ENCODE results near the gene LEP.

The LEP gene

GRCh38 chr7:128211626-128212025 lies 29.5 kb upstream of the LEP start:
- no peak for DNase-seq

GRCh38 chr7:128214463-128214862 lies 26.6 kb upstream of the LEP start:
- no peak for DNase-seq

GRCh38 chr7:128215281-128215680 lies 25.8 kb upstream of the LEP start:
- no peak for DNase-seq

GRCh38 chr7:128215739-128216138 lies 25.3 kb upstream of the LEP start:
- no peak for DNase-seq

- DNase-seq, result no peak
Measured at GRCh38 chr7:128217030-128217805, 23.9 kb upstream of the LEP start.

GRCh38 chr7:128217967-128218652 lies 23.0 kb upstream of the LEP start:
- DNase-seq, result peak; percentile 3

GRCh38 chr7:128219636-128220035 lies 21.4 kb upstream of the LEP start:
- DNase-seq, result no peak

GRCh38 chr7:128221929-128222403 lies 19.1 kb upstream of the LEP start:
- peak; percentile 13 for DNase-seq

GRCh38 chr7:128226132-128226980 lies 14.7 kb upstream of the LEP start:
- DNase-seq, result no peak

GRCh38 chr7:128227271-128227670 lies 13.8 kb upstream of the LEP start:
- no peak for DNase-seq

GRCh38 chr7:128231021-128231420 lies 10.1 kb upstream of the LEP start:
- no peak for DNase-seq

GRCh38 chr7:128231677-128232076 lies 9.4 kb upstream of the LEP start:
- DNase-seq, result no peak

- no peak for DNase-seq
Measured at GRCh38 chr7:128233471-128233870, 7.6 kb upstream of the LEP start.

GRCh38 chr7:128234476-128235026 lies 6.5 kb upstream of the LEP start:
- DNase-seq, result no peak

- DNase-seq, result no peak
Measured at GRCh38 chr7:128235471-128235870, 5.6 kb upstream of the LEP start.

- DNase-seq, result peak; percentile 94
Measured at GRCh38 chr7:128236924-128237586, 4.0 kb upstream of the LEP start.

GRCh38 chr7:128239146-128239545 lies 1.9 kb upstream of the LEP start:
- DNase-seq, result peak; percentile 9

- DNase-seq, result no peak
Measured at GRCh38 chr7:128242661-128243060, 1.6 kb downstream of the LEP start.

GRCh38 chr7:128243273-128243672 lies 2.2 kb downstream of the LEP start:
- no peak for DNase-seq

GRCh38 chr7:128244861-128245260 lies 3.8 kb downstream of the LEP start:
- no peak for DNase-seq

- DNase-seq, result no peak
Measured at GRCh38 chr7:128247108-128247507, 6.0 kb downstream of the LEP start.

- DNase-seq, result peak; percentile 39
Measured at GRCh38 chr7:128247640-128248194, 6.6 kb downstream of the LEP start.
